Memory B cell (primary cell): Measurements from ENCODE around the gene DRD2.

Experiments
- ATAC-seq: fragments of 150-1000 bp; cut with Tn5 transposase; 2 replicates; pipeline ENCODE4 v1.10.0; 2021; ENCODE audit warnings: low read depth, mild to moderate bottlenecking, moderate library complexity
- DNase-seq, 2 donors: peaks; one replicate each; pipeline ENCODE4 v3.0.0; 2022; ENCODE audit warnings: low spot score in 2 of 2
- H3K27ac Mint-ChIP-seq: one replicate; pipeline ENCODE4 v1.8.0; 2022; ENCODE audit warnings: mild to moderate bottlenecking, moderate library complexity, mixed read lengths
- H3K27me3 Mint-ChIP-seq: one replicate; pipeline ENCODE4 v1.8.0; 2022; ENCODE audit warnings: mixed read lengths
- H3K36me3 Mint-ChIP-seq: one replicate; pipeline ENCODE4 v1.8.0; 2022; ENCODE audit warnings: mild to moderate bottlenecking, mixed read lengths
- H3K4me1 Mint-ChIP-seq: one replicate; pipeline ENCODE4 v1.8.0; 2022; ENCODE audit warnings: mixed read lengths
- H3K4me3 Mint-ChIP-seq: one replicate; pipeline ENCODE4 v1.8.0; 2022; ENCODE audit warnings: mild to moderate bottlenecking, moderate library complexity, mixed read lengths
- H3K9me3 Mint-ChIP-seq: one replicate; pipeline ENCODE4 v1.8.0; 2022; ENCODE audit warnings: mixed read lengths

DRD2 gene

DNA sequence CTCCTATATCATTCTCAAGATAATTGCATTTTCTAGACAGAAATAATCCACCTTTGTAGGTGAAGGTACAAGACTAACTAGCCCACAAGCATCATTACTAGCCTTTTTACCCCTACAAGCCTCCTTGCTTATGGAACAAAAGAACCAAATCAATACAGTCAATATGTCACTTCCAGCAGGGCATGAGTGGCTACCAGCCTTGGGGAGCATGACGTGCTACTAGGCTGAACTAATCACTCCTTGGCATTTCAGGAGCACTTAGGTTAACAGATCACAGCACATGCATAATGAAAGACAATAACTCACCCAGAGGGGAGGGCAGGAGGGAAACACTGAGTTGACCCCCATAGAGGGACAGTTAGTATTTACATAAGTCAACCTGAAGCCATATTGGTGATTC, 2.7 kb downstream of the DRD2 start:
- ATAC-seq (no peak), DNase-seq (no peak)
- H3K27me3 Mint-ChIP-seq, result peaks cover 31% of the 10 kb centered on the region
- H3K4me1 Mint-ChIP-seq, result no peaks in the 10 kb centered on the region
- no peak overlapping the region for H3K27ac Mint-ChIP-seq
- no peaks in the 10 kb centered on the region for H3K9me3 Mint-ChIP-seq
- H3K4me3 Mint-ChIP-seq, result no peak overlapping the region
- H3K36me3 Mint-ChIP-seq, result peaks cover 2% of the 10 kb centered on the region

DNA sequence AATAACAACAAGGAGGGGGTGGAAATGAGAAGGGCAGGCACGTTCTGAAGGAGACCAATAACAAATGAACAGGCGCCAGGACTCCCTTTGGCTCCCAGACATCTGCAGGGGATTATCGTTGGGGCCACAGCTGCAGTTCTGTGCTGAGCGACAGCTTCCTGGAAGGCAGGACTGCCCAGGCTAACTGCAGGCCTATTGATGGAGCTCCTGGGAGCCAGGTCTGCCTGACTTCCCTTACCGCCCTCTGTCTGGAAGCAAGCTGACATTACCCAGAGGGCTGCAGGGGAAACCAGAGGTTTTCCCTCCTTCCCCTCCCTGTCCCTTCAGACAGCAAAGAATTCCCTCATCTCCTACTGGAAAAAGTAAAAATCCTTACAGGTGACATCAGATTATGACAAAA, 5.0 kb downstream of the DRD2 start:
- no peaks in the 10 kb centered on the region for H3K4me1 Mint-ChIP-seq
- no peak overlapping the region for H3K4me3 Mint-ChIP-seq
- no peak for ATAC-seq
- no peak overlapping the region for H3K27ac Mint-ChIP-seq
- H3K9me3 Mint-ChIP-seq, result no peaks in the 10 kb centered on the region
- no peak for DNase-seq
- peaks cover 22% of the 10 kb centered on the region for H3K27me3 Mint-ChIP-seq
- no peaks in the 10 kb centered on the region for H3K36me3 Mint-ChIP-seq

DNA sequence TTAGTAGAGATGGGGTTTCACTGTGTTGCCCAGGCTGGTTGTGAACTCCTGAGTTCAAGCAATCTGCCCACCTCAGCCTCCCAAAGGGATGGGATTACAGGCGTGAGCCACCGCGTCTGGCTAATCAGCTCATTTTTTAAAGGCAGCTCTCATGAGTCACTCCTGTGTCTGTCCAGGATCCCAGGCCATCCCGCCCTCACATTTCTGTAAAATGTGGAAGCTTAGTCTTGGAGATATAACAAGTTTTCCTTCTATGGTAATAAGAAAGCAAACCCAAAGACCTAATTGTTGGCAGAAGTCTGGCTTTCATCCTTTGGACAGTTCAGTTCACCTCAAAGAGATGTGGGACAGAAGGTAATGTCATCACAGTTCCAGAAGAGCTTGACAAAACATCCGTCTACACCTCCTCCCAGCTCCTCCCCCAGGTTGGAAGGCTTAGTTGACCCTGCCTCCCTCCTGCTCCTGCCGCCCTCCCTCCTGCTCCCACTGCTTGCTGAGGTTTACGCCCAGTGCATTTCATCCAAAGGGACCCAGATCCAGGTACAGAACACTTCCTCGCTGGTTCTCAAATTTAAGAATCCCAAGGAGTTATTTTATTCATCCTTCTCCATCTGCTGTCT, 6.4 kb downstream of the DRD2 start:
- H3K9me3 Mint-ChIP-seq, result no peaks in the 10 kb centered on the region
- peaks cover 28% of the 10 kb centered on the region for H3K27me3 Mint-ChIP-seq
- DNase-seq, result no peak
- ATAC-seq, result no peak
- no peaks in the 10 kb centered on the region for H3K36me3 Mint-ChIP-seq
- H3K4me3 Mint-ChIP-seq, result no peak overlapping the region
- no peak overlapping the region for H3K27ac Mint-ChIP-seq
- no peaks in the 10 kb centered on the region for H3K4me1 Mint-ChIP-seq

DNA sequence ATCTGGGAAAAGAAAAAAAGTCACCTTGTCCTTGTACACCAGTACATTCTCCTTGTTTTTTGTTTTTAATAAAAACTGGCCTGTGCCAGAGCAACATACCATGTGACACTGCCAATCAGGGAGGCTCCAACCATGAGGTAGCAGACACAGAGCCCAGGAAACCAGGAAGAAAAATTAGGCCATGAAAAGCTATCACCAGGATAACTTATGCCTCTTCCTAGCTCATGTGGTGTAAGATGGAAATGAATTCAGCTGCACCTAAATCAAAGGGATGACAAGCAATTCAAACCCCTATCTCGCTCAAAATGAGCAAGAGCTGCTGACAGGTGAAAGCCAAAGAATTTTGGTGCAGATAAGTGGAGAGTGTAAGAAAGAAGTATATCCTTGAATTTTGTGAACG, 7.7 kb downstream of the DRD2 start:
- no peak overlapping the region for H3K4me3 Mint-ChIP-seq
- H3K36me3 Mint-ChIP-seq, result no peaks in the 10 kb centered on the region
- H3K9me3 Mint-ChIP-seq, result no peaks in the 10 kb centered on the region
- H3K27me3 Mint-ChIP-seq, result peaks cover 21% of the 10 kb centered on the region
- H3K27ac Mint-ChIP-seq, result no peak overlapping the region
- ATAC-seq (no peak), DNase-seq (no peak)
- no peaks in the 10 kb centered on the region for H3K4me1 Mint-ChIP-seq

DNA sequence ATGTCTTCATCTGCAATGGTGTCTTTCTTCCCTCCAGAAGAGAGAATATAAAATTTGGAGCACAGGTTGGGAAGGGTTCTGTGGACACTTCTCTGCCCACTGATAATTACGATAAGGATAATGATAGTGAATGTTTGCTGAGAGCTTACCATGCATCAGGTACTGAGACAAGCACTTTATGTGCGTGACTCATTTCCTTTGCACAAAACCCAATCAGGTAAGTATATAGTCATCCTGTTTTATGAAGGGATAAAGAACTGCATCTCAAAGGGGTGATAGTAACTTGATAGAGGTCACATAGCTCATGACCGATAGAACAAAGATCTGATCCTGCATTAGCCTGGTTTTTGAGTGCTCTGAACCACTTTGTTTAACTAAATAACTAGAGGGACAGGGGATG, 9.4 kb downstream of the DRD2 start:
- Mint-ChIP-seq H3K9me3 (no peaks in the 10 kb centered on the region), H3K27ac (no peak overlapping the region), H3K27me3 (peaks cover 16% of the 10 kb centered on the region), H3K36me3 (no peaks in the 10 kb centered on the region), H3K4me1 (no peaks in the 10 kb centered on the region), H3K4me3 (no peak overlapping the region)
- DNase-seq (no peak), ATAC-seq (no peak)

DNA sequence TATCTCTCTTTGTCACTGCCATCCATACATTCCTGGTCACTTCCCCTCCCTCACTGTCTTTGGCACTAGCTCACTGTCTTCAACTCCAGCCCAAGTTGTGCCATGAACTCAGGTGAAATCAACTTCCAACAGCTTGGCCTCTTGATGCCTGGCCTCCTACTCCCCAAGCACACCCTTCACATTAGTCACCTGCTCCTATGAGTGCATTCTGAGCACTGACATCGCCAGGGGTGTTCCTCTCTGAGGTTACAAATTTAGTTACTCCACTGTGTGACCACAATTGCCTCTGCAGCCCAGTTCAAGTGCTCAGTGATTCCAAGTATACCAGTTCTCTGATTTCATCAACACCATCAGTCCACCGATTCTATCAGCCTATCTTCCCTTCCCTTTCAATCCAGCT, 10.8 kb downstream of the DRD2 start:
- no peak for ATAC-seq
- Mint-ChIP-seq H3K9me3 (no peaks in the 10 kb centered on the region), H3K27ac (no peak overlapping the region), H3K27me3 (peaks cover 16% of the 10 kb centered on the region), H3K36me3 (no peaks in the 10 kb centered on the region), H3K4me3 (no peak overlapping the region), H3K4me1 (no peaks in the 10 kb centered on the region)
- no peak for DNase-seq

DNA sequence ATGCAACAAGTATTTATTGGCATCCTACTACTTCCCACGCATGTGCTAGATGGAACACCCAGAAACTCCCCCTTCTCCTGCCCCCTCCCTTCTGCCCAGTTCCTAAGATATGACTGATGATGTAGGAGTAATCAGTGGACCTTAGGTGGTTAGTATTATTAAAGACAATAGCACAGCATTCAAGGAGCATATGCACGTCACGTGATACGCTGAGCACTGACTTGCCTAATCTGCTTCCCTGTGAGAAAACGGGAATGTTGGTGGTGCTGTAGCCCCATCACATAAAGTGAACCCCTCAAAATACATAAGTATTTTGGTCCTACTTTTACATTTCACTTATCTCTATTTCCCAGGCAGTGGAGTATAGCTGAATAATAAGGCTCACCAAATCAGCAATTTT, 12.4 kb downstream of the DRD2 start:
- H3K4me1 Mint-ChIP-seq, result no peaks in the 10 kb centered on the region
- DNase-seq, result no peak
- no peaks in the 10 kb centered on the region for H3K36me3 Mint-ChIP-seq
- no peaks in the 10 kb centered on the region for H3K9me3 Mint-ChIP-seq
- no peak overlapping the region for H3K27ac Mint-ChIP-seq
- ATAC-seq, result no peak
- H3K27me3 Mint-ChIP-seq, result peaks cover 12% of the 10 kb centered on the region
- no peak overlapping the region for H3K4me3 Mint-ChIP-seq

DNA sequence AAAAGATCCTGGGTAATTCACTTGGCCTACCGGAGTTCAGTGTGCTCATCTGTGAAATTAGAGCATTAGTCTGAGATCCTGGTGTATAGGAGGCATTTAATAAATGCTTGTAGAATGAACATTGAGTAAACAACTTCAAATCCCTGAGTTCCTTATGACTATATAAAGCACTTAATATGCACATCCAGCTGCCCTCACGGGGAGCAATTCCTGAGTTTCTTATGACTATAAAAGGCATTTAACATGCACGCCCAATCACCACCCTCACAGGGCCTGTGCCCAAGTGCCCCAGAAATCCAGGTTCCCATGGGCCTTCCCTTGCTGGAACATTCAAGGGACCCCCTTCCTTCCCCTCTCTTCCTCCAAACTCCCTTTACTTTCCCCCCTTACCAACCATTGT, 13.6 kb downstream of the DRD2 start:
- Mint-ChIP-seq H3K9me3 (no peaks in the 10 kb centered on the region), H3K27ac (no peak overlapping the region), H3K4me3 (no peak overlapping the region), H3K4me1 (no peaks in the 10 kb centered on the region), H3K27me3 (peaks cover 9% of the 10 kb centered on the region), H3K36me3 (no peaks in the 10 kb centered on the region)
- no peak for DNase-seq
- no peak for ATAC-seq

DNA sequence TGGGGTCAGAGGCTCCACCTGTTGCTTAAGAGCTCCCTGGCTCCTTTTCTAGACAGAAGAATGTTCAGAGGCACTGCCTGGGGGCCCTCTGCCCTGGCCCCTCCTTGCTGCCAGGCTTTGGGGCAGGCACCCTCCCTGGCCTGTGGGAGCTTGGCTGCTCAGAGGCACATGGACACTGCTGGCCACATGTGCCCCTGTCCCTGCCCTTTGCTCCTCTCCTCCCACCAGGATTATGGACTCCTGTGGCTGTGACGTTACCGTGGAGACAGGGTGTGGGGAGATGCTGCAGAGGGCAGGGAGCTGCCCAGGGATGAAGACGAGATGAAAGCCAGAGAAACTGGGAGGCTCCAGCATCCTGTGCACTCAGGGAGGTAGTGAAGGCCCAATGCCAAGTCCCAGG, 14.7 kb downstream of the DRD2 start:
- DNase-seq (no peak), ATAC-seq (no peak)
- H3K9me3 Mint-ChIP-seq, result no peaks in the 10 kb centered on the region
- no peak overlapping the region for H3K27ac Mint-ChIP-seq
- no peak overlapping the region for H3K4me3 Mint-ChIP-seq
- H3K36me3 Mint-ChIP-seq, result no peaks in the 10 kb centered on the region
- H3K4me1 Mint-ChIP-seq, result no peaks in the 10 kb centered on the region
- H3K27me3 Mint-ChIP-seq, result peaks cover 11% of the 10 kb centered on the region

DNA sequence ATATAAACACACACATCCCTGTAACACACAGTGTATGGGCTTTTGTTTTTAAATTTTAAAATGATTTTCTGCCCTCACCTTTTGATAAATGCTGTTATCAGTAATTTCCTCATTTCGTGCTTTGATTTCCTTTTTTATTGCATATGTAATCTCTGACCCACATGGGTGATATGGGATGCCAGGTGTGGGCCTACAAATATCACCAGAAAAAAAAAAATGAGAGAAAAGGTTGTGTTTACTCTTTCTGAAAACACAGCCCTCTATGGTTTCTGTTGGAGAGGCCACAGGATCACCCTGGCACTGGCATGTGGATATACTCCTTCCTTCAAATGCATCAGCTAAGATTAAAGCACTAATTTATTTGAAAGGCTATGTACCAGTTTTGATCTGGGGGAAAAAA, 17.0 kb downstream of the DRD2 start:
- peaks cover 4% of the 10 kb centered on the region for H3K27me3 Mint-ChIP-seq
- H3K4me3 Mint-ChIP-seq, result no peak overlapping the region
- H3K9me3 Mint-ChIP-seq, result no peaks in the 10 kb centered on the region
- H3K4me1 Mint-ChIP-seq, result no peaks in the 10 kb centered on the region
- ATAC-seq, result no peak
- DNase-seq, result no peak
- H3K36me3 Mint-ChIP-seq, result no peaks in the 10 kb centered on the region
- no peak overlapping the region for H3K27ac Mint-ChIP-seq

DNA sequence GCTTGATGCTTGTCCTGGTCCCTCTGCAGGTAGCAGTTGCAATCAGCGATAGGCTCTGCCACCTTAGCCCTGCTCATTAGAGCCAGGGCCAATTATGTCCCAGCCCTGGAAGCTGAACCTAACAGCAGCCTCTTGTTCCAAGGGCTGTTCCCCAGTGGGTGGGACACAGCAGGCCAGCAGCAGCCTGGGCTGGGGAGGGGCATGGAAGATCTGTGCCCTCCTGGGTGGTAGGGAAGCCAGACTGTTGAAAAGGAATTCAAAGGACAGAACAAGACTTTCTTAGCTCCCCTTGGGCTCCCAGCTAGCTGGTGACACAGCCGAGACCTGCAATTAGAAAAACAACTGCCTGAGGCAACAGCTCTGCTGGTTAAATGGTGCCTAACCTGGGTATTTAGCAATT, 17.4 kb downstream of the DRD2 start:
- Mint-ChIP-seq H3K4me1 (no peaks in the 10 kb centered on the region), H3K27ac (no peak overlapping the region)

DNA sequence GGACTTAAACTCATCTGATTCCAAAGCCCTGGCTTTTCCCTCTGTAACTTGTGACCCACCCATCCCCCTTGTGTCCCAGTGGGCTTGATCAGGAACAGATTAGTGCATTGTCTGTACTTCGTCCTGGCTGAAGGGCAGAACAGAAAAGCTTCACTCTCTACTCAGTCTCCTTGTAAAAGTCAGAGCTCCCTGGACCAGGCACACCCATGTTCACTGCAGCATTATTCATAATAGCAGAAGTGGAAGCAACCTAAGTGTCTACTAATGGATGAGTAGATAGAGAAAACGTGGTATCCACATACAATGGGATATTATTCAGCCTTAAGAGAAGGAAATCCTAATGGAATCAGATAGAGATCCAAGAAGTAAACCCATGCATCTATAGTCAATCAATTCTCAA, 20.7 kb downstream of the DRD2 start:
- Mint-ChIP-seq H3K27me3 (peaks cover 3% of the 10 kb centered on the region), H3K9me3 (no peaks in the 10 kb centered on the region), H3K4me3 (no peak overlapping the region), H3K36me3 (no peaks in the 10 kb centered on the region), H3K27ac (no peak overlapping the region), H3K4me1 (no peaks in the 10 kb centered on the region)
- no peak for ATAC-seq
- no peak for DNase-seq

More for the DNA sequence above, 17.4 kb downstream of the DRD2 start:
- H3K27me3 Mint-ChIP-seq, result peaks cover 4% of the 10 kb centered on the region
- H3K36me3 Mint-ChIP-seq, result no peaks in the 10 kb centered on the region
- H3K4me3 Mint-ChIP-seq, result no peak overlapping the region
- H3K9me3 Mint-ChIP-seq, result no peaks in the 10 kb centered on the region
- ATAC-seq, result no peak
- DNase-seq, result no peak

DNA sequence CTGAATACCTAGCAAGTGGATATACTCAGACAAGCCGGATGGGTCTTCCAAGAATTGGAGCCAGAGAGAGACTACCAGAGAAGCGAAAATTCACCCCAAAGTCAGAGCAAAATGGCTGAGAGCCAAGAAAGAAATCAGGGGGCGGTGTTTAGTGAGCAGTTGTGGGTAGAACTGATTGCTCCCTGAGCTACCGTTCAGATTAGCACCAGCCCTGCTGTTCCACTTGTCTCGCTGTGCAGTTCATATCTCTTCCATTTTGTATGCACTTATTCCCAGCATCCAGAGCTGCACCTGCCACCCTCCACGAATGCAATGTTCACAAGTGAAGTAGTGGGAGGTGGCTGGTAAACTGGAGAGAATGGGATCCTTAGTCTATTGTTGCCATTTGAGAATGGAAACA, 25.5 kb downstream of the DRD2 start:
- H3K9me3 Mint-ChIP-seq, result no peaks in the 10 kb centered on the region
- no peaks in the 10 kb centered on the region for H3K36me3 Mint-ChIP-seq
- no peak overlapping the region for H3K27ac Mint-ChIP-seq
- peaks cover 3% of the 10 kb centered on the region for H3K4me1 Mint-ChIP-seq
- H3K27me3 Mint-ChIP-seq, result peaks cover 2% of the 10 kb centered on the region
- DNase-seq (no peak), ATAC-seq (no peak)
- no peak overlapping the region for H3K4me3 Mint-ChIP-seq

DNA sequence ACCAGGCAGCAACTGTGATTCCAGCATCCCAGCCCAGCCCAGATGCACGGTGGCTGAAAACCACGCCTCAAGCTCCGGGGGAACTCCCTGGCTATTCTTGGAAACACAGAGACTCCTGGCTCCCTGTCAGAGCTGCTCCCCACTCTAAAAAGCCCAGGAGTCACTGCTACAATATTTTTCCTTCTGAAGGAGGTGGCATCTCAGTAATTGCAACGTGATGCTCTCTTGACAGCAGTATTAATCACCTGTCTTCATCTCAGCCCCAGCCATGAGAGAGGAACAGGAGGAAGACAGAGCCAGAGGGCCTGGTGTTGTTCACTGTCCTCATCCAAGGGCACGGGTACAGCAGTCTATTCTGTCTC, 26.9 kb downstream of the DRD2 start:
- H3K4me3 Mint-ChIP-seq, result no peak overlapping the region
- DNase-seq (no peak), ATAC-seq (no peak)
- no peak overlapping the region for H3K27ac Mint-ChIP-seq
- no peaks in the 10 kb centered on the region for H3K9me3 Mint-ChIP-seq
- no peaks in the 10 kb centered on the region for H3K36me3 Mint-ChIP-seq
- H3K27me3 Mint-ChIP-seq, result peaks cover 4% of the 10 kb centered on the region
- peaks cover 3% of the 10 kb centered on the region for H3K4me1 Mint-ChIP-seq

DNA sequence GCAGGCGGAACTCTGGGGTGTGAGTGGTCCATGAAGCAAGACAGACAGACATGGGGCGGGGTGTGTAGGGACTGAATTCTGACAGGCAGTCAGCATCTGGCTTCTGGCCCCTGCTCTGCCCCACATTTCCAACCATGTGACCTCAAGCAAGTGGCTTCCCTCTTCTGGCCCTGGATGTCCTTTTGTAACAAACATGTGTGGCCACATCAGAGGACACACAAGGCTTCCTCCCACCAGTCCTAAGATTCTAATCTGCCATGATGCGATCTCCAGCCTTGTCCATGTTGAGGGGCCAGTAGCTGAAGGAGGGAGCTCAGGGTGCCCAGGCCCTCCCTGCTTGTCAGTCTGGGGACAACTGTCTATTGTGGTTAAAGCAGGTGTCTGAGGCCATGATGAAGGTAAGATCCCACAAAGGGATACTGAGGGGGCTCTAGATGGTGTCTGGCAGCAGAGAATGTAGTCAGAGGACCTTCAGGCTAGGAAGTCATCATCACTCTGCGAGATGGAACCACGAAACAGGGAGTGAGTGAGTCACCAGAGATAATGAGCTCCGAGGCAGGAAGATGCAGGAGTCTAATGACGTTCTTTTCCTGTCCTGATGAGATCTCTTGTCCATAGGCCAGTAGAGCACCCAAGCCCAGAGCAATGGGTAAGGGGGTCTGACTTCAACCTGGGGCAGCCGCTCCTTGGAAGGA, 27.4 kb downstream of the DRD2 start:
- ATAC-seq (no peak), DNase-seq (no peak)
- Mint-ChIP-seq H3K9me3 (no peaks in the 10 kb centered on the region), H3K27ac (no peak overlapping the region), H3K27me3 (peaks cover 4% of the 10 kb centered on the region), H3K36me3 (no peaks in the 10 kb centered on the region), H3K4me3 (no peak overlapping the region), H3K4me1 (peaks cover 3% of the 10 kb centered on the region)
